ENCODE measurements around the gene APMAP.

The APMAP gene

GRCh38 chr20:24986436-24987015 is 6.0 kb downstream of the APMAP start:
- no peak for DNase-seq (ENCODE audit: low read depth)
- no peak overlapping the region for H3K4me3 ChIP-seq (ENCODE audit: low read length)
- TF ChIP-seq CTCF (conservative IDR thresholded peaks at IDR 0.05; ENCODE audit: low read depth, low read length): no peak

DNA sequence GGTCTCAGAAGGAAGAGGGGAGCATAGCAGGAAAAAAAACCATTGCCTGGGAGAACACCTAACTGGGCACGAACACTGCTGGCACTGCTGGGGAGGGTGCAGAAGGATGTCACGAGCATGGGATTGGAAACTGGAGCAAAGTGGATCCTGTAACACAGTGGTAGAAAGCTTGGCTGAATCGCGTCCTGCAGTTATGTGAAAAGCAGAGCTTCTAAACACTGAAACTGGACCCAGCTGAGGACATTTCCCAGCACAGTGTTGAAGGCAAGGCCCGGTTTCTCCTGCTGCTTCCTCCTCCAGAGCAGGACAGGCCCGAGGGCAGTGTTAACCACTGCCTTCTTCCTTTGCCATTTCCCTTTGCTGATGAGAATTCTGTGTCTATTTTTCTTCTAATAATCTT is 6.7 kb downstream of the APMAP start:
- no peak for TF ChIP-seq CTCF (conservative IDR thresholded peaks at IDR 0.05; ENCODE audit: low read depth, low read length)
- no peak overlapping the region for H3K4me3 ChIP-seq (ENCODE audit: low read length)
- DNase-seq (ENCODE audit: low read depth): no peak

DNA sequence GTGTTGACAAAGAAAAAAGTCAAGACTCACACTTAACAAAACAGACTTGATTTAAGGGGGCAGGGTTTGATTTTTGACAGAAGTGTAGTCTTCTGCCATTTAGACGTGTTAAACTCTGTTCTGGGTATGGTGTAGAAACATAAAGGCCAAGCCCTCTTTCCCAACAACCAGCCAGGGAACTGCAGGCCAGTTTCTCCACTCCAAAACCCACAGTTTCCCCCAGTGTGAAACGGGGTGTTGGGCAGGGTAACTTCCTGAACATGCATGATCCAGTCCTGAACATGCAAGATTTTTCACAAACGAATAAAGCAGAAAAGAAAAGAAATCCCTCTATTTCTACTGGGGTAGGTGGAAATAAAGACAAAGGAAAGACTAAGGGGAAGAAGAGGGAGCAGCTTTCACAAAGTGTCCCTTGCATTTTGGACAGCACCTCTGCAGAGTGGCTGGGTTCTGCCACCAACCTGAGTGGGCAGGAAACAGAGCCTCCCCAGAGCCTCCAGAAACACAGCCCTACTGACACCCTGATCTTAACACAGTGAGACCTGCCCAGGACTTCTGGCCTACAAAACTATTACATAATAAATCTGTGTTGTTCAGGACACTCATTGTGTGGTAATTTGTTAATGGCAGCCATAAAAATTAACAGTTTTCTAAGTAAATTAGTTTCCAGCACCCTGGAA is 7.5 kb downstream of the APMAP start:
- TF ChIP-seq CTCF (conservative IDR thresholded peaks at IDR 0.05; ENCODE audit: low read depth, low read length): no peak
- DNase-seq (ENCODE audit: low read depth): no peak

DNA sequence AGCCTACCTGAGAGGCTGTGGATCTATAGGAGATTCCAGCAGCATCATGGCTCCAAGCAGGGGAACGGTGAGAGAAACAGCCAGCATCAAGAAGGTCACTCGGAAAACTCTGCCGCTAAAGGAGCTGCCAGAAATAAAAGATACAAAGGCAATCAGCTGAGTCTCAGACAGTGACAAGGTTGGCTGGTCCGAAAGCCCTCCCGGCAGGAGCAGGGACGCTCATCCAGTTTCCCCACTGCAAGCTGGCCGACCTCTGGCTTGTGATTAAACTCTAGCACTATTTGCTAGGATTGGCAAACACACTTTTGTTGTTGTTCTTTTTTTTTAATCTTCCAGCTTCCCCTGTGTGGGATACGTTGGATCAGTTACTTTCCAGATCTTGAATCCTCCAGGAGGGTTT is 8.7 kb downstream of the APMAP start:
- TF ChIP-seq CTCF (conservative IDR thresholded peaks at IDR 0.05; ENCODE audit: low read depth, low read length): no peak
- no peak overlapping the region for H3K4me3 ChIP-seq (ENCODE audit: low read length)
- no peak for DNase-seq (ENCODE audit: low read depth)

More for the DNA sequence above, 7.5 kb downstream of the APMAP start:
- H3K4me3 ChIP-seq (ENCODE audit: low read length): no peak overlapping the region

GRCh38 chr20:24981790-24982189 is 10.8 kb downstream of the APMAP start:
- no peak for TF ChIP-seq CTCF (conservative IDR thresholded peaks at IDR 0.05; ENCODE audit: low read depth, low read length)
- no peak for DNase-seq (ENCODE audit: low read depth)
- no peak overlapping the region for H3K4me3 ChIP-seq (ENCODE audit: low read length)

GRCh38 chr20:24981282-24981681 is 11.3 kb downstream of the APMAP start:
- no peak for TF ChIP-seq CTCF (conservative IDR thresholded peaks at IDR 0.05; ENCODE audit: low read depth, low read length)

More at GRCh38 chr20:24981282-24981681, 11.3 kb downstream of the APMAP start:
- no peak overlapping the region for H3K4me3 ChIP-seq (ENCODE audit: low read length)
- no peak for DNase-seq (ENCODE audit: low read depth)
